GM08714 (cell line): ENCODE measurements around the gene GRK6.
A peak's percentile ranks its signal among the peaks of the same experiment; 100 is the strongest.

Experiments used
- H3K4me3 ChIP-seq: fragments of 200-500 bp; sonication (Bioruptor generic); 2 replicates; pipeline ENCODE4 v1.5.1; 2014; ENCODE audit warnings: mild to moderate bottlenecking, low read length, inconsistent platforms
- ZNF274 ChIP-seq: IDR thresholded peaks from 2 replicates; pipeline ENCODE4 v1.6.1; 2012; ENCODE audit warnings: mild to moderate bottlenecking, low read depth, low read length

The GRK6 gene

DNA sequence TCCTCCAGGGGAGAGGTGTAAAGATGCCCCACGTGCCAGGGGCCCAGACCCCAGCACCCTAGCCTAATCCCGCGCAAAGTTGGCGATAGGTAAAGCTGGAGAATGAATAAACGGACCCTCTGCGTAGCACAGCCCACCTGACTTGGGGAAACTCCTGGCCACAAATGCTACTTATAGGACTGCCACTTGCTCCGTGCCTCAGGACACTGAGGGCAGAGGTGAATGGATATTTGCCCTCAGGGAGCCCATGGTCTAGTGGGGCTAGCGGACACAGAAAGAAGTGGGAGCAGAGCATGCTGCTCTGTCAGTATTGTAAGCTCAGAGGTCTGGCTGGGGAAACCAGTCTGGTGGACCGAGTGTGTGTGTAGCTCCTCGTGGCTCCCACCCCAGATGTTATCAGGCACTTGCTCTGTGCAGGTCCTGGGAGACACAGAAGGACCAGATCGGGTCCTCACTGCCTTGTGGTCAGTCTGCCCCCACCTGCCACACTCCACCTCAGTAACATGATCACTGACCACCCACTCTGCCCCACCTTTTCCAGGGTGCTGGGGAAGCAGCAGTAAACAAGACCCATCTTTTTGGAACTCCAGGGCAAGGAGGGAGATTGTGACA lies 841 bp downstream of the GRK6 start:
- TF ChIP-seq ZNF274 = no peak
- peak overlapping the region; percentile 71 for H3K4me3 ChIP-seq

DNA sequence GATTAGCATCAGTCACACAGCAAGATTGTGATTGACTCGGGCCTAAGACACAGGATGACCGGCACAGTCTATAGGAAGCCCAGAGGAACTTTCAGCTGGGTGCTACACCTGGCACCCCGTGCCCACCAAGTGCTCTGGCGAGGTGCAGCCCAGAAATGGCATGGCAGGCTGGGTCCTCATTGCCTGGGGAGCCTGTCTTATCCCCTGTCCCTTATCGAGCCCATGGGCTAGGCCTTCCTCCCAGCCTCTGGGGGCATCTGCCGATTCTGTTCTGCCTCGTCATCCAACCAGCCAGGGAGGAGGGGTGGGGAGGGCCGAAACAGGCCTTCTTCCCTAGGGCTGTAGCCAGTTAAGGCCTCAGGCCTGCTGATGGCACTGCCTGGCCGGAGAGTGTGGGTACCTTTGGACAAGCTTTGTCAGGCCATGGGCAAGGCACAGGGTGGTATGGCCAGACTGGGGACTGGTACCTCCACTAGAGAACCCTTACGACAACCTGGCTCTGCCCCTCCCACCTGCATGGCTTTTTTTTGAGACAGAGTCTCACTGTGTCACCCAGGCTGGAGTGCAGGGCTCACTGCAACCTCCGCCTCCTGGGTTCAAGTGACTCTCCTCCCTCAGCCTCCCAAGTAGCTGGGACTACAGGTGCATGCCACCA lies 1.6 kb downstream of the GRK6 start:
- no peak for TF ChIP-seq ZNF274
- H3K4me3 ChIP-seq = peak overlapping the region; percentile 71; the same call in 1 of the 2 replicates

DNA sequence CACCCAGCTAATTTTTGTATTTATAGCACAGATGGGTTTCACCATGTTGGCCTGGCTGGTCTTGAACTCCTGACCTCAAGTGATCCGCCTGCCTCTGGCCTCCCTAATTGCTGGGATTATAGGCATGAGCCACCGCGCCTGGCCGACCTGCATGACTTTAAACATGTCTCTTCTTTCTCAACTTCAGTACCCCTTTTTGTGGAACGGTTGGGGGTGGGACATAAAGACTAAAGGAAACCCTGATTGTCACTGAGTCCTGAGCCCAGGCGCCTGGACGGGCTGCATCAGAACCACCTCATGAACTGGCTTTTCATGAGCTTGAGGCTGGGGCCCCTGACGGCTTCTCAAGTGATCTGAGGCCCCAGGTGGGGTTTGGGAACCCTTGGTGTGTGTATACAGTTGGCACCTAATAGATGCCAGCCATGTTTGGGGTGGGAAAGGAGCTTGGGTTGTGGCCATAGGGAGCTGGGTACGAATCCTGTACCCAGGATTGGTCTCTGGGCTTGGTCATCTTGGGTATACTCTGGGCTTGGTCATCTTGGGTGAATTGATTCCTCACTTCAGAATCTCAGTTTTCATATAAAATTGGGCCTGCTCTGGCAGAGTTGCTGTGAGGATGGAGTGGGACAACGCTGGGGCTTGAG lies 2.2 kb downstream of the GRK6 start:
- TF ChIP-seq ZNF274 = no peak
- peak overlapping the region; percentile 71; the same call in 1 of the 2 replicates for H3K4me3 ChIP-seq

DNA sequence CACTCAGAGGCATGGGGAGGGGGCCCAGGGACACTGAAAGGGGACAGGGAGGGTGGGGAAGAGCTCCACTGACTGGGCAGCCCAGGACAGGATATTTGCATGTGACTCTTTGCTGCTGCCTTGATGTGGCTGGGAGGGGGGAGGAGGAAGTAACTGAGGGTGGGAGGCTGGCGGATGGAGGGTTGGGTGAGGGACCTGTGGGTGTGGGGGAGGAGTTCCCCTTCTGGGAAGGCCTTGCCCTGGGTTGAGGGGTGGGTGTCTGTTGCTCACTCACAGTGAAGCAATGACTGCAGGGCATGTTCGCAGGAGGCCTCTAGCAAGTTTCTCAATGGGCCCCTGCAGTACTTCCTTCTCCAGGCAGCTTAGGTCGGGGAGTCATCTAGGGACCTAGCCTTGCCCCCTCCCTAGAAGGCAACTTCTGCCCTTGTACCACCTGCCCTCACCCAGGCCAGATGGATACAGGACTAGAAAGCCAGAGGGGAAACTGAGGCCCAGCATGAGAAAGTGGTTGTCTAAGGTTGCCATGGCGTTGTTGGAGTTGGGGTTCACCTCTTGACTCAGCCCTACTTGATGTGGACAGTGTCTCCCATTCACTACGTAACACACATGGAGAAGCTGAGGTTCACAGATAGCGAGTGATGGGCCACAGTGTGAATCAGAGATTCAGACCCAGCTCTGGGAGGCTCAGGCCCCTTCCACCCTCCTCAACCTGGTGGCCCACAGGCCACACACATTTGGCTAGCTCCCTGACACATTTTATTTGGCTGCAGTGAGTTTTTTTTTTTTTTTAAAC lies 3.0 kb downstream of the GRK6 start:
- TF ChIP-seq ZNF274 = no peak
- peak overlapping the region; percentile 71; the same call in 1 of the 2 replicates for H3K4me3 ChIP-seq

DNA sequence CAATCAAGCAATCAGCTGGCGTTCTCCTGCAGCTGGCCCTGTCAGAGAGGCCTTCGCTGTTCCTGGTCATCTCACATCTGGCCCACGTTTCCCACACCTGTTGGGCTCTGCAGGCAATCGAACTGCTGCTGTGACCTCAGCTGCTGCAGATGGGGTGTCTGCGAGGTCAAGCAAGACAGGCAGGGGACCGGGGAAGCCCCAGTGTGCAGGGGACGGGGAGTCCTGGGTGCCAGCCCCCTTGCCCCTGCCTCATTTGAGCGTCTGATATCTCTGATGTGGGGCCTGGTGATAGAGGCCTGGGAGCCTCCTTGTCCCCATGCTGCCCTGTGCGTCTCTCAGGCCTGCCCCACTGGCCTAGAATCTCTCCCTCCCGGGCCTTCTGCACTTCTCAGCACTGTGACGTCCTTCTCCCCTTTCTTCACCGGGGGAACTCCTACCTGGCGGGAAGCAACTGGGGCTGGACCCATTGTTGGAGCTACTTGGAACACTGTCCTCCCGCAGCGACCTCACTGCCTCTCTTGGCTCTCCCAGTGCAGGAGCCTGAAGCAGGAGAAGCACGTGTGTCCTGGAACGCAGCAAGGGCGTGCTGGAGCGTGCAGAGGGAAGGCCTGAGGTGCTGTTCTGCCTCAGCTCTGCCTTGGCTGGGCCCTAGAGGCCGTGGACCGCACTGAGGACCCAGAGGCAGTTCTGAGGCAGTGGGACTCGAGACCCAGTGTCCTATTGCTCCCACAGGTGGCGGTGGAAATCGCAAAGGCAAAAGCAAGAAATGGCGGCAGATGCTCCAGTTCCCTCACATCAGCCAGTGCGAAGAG lies 3.9 kb downstream of the GRK6 start:
- TF ChIP-seq ZNF274 = no peak
- H3K4me3 ChIP-seq = no peak overlapping the region; the same call in 1 of the 2 replicates

DNA sequence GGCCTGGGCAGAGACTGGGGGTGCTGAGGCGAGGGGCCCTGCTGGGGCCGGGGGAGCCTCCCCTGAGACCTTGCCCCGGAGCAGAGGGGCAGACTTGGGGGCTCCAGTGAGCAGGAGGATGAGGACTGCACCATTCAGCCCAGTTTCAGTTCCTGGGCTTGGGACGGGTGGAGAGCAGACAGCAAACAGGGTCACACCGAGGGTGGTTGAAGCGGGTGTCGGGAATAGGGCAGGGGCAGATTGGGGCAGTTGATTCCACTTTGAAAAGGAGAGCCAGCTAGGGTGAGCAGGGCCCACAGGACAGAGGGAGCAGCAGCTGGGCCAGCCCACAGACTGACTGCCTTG lies 4.5 kb downstream of the GRK6 start:
- H3K4me3 ChIP-seq = no peak overlapping the region; the same call in 1 of the 2 replicates
- TF ChIP-seq ZNF274 = no peak

DNA sequence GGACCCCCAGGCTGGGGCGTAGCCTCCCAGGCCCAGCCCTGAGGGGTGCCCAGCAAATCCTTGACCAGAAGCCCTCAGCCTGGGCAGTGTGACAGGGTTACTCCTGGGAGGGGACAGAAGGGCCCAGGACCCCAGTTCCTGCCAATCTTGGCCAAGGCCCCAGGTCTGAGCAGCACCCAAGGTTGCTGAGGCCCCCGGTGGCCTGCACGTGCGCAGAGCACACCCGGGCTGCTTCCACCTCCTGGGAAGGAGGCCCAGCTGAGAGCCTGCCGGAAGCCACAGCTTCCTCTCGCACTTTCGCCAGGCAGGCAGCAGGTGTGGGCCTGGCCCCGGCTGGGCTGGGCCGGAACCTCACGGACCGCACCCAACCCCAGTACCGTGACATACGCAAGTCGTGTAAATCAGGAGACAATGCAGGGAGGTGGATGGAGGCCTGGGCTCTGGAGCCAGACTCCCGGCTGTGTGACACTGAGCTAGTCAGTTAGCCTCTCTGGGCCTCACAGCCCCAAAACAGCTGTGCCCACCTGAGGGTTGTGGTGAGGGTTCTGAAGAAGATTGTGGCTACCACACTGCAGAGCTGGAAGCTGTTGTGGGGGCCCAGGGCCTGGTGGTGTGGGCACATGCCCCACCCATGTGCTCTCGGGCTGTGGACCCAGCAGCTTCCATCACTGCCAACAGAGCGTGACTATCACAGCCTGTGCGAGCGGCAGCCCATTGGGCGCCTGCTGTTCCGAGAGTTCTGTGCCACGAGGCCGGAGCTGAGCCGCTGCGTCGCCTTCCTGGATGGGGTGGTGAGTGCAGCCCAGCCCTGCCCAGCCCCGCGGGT lies 5.1 kb downstream of the GRK6 start:
- no peak overlapping the region; the same call in 1 of the 2 replicates for H3K4me3 ChIP-seq
- TF ChIP-seq ZNF274 = no peak

DNA sequence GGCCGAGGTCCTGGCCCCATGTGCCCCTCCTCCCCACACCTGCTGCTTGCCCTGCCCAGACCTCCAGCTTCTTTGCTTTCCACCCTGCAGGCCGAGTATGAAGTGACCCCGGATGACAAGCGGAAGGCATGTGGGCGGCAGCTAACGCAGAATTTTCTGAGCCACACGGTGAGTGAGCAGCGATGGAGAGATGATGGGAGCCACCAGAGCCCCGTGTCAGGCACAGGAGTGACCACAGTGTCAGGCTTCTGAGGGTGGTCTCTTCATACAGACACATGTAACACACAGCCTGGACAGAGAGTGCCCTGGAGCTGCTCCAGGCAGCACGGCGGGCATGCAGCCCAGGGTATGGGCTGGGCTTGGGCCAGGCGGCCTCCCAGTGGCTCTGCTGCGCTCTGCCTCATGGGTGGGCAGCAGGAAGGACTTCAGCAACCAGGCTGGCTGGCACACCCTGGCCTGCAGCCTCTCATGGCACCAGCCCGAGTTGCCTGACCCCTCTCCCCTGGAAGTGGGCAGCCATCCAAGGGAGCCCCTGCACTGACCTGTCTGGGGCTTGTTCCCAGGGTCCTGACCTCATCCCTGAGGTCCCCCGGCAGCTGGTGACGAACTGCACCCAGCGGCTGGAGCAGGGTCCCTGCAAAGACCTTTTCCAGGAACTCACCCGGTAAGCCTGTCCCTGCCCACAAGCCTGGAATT lies 5.8 kb downstream of the GRK6 start:
- peak overlapping the region; percentile 5; the same call in 1 of the 2 replicates for H3K4me3 ChIP-seq
- no peak for TF ChIP-seq ZNF274

DNA sequence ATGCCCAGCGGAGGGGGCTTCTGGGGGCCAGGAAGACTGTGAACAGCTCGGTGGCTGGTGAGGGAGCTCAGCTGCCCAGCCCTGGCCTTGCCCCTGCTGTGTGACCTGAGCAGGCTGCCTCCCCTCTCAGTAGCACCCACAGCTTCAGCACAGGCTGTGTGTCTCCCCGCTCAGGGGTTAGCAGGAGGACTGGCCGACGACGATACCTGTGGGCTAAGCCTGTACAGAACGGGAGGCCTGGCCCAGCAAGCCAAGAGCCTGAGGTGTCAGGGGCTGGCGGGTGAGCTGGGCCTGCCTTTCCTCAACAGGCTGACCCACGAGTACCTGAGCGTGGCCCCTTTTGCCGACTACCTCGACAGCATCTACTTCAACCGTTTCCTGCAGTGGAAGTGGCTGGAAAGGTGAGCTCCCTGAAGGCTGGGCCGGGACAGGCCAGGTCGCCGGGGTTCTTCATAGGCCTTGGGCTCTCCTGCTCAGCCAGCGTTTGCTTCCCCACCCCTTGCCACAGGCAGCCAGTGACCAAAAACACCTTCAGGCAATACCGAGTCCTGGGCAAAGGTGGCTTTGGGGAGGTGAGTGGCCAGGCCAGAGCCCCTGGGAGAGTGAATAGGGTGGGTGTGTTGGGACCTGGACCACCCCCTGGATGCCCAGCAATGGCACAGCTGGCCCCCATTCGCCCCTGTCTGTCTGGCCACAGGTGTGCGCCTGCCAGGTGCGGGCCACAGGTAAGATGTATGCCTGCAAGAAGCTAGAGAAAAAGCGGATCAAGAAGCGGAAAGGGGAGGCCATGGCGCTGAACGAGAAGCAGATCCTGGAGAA lies 6.6 kb downstream of the GRK6 start:
- TF ChIP-seq ZNF274 = no peak
- no peak overlapping the region for H3K4me3 ChIP-seq

DNA sequence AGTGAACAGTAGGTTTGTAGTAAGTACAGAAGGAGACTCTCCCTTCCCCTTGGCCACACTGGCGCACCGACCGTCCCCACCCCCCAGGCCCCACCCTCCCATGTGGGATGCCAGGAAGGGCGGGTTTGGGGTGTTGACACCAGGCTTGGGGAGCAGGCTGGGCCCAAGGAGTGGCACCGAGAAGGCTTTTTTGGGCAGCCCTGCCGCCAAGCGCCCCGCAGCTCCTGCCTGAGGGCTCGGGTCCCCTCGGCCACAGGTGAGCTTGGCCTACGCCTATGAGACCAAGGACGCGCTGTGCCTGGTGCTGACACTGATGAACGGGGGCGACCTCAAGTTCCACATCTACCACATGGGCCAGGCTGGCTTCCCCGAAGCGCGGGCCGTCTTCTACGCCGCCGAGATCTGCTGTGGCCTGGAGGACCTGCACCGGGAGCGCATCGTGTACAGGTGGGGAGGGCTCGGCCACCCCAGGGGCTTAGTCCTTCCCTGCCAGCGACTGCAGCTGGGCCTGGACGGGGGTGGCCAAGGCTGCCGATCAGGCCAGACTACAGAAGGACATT lies 7.3 kb downstream of the GRK6 start:
- no peak overlapping the region for H3K4me3 ChIP-seq
- no peak for TF ChIP-seq ZNF274

DNA sequence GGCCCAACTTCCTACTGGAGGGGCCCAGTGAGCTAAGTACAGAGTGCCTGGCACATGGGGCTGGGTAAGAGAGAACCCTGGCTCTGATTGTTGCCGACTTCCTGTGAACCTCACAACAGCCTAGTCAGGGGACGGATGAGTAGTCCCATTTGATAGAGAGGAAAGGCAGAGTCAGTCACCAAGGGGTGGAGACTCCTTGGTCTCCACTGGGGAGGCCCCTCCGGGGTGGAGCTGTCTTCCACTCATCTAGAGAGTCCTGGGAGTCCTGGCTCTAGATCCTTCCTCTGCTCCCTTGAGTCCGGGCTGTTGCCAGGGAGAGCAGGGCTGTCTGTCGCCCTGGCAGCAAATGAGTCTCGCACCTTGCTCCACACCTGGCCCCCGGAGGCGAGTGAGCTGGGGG lies 8.0 kb downstream of the GRK6 start:
- TF ChIP-seq ZNF274 = no peak
- H3K4me3 ChIP-seq = no peak overlapping the region
